Parathyroid adenoma (tissue), 2 donors: ENCODE results near the gene PRKCA.
"Not testable (repeated sequence)": the region's sequence is repeated elsewhere in the genome, so short reads cannot be mapped to it uniquely, and the experiment has no call there.

Experiments used
- H2AFZ ChIP-seq: fragments of 300-600 bp; sonication (generic); one replicate; pipeline ENCODE4 v1.7.0; 2017; ENCODE audit warnings: antibody characterized with exemption, mild to moderate bottlenecking
- H3K27ac ChIP-seq: fragments of 300-600 bp; sonication (generic); one replicate; pipeline ENCODE4 v1.7.0; 2017
- H3K27me3 ChIP-seq: fragments of 300-600 bp; sonication (generic); one replicate; pipeline ENCODE4 v1.7.0; 2017; ENCODE audit warnings: low read length; ENCODE audit not compliant: control insufficient read depth, insufficient read depth
- H3K36me3 ChIP-seq: fragments of 300-600 bp; sonication (generic); one replicate; pipeline ENCODE4 v1.7.0; 2017; ENCODE audit warnings: low read length; ENCODE audit not compliant: control insufficient read depth, insufficient read depth
- H3K4me1 ChIP-seq: fragments of 300-600 bp; sonication (generic); one replicate; pipeline ENCODE4 v1.7.0; 2017; ENCODE audit warnings: control low read depth
- H3K4me2 ChIP-seq: fragments of 300-600 bp; sonication (generic); one replicate; pipeline ENCODE4 v1.7.0; 2017; ENCODE audit warnings: low read length
- H3K4me3 ChIP-seq: fragments of 300-600 bp; sonication (generic); one replicate; pipeline ENCODE4 v1.7.0; 2017; ENCODE audit warnings: low read depth, low read length
- H3K79me2 ChIP-seq: fragments of 300-600 bp; sonication (generic); one replicate; pipeline ENCODE4 v1.7.0; 2017; ENCODE audit warnings: control low read depth
- H3K9ac ChIP-seq: fragments of 300-600 bp; sonication (generic); one replicate; pipeline ENCODE4 v1.7.0; 2017; ENCODE audit warnings: mild to moderate bottlenecking
- H3K9me3 ChIP-seq: fragments of 300-600 bp; sonication (generic); one replicate; pipeline ENCODE4 v1.7.0; 2017; ENCODE audit warnings: low read length; ENCODE audit not compliant: control insufficient read depth
- TF ChIP-seq, protein P1 (sequence below): fragments of 300-600 bp; sonication (generic); IDR thresholded peaks from one replicate; pipeline ENCODE4 v1.7.0; 2017; ENCODE audit warnings: antibody characterized with exemption, mild to moderate bottlenecking
- donor health status: primary hyperparathyroidism.

PRKCA gene

DNA sequence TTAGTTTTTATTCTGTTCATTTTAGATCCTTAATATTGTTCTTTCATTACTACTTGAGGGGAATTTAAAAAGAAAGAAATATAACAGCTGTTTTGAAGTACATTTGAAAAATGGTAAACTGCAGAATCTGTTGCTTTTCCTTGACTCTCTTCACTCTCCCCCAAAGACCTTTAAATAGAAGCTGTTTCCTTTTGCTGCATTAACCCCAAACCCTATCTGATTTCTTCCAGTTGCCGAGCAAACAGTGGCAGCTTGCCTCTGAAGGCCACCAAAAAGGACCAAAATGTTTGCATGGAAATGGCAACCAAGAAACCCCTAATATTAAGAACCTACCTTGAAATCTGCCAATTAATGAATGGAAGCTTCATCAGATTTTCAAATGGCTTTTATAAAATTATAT, 37.1 kb downstream of the PRKCA start:
- Histone ChIP-seq H3K79me2 (no peaks in the 10 kb centered on the region), H3K27ac (no peak overlapping the region), H3K9me3 (no peaks in the 10 kb centered on the region), H3K9ac (no peak overlapping the region), H3K4me2 (no peak overlapping the region), H3K4me3 (no peak overlapping the region), H3K36me3 (no peaks in the 10 kb centered on the region), H3K27me3 (no peaks in the 10 kb centered on the region), H2AFZ (no peak overlapping the region), H3K4me1 (no peaks in the 10 kb centered on the region)
- TF ChIP-seq, protein P1, sequence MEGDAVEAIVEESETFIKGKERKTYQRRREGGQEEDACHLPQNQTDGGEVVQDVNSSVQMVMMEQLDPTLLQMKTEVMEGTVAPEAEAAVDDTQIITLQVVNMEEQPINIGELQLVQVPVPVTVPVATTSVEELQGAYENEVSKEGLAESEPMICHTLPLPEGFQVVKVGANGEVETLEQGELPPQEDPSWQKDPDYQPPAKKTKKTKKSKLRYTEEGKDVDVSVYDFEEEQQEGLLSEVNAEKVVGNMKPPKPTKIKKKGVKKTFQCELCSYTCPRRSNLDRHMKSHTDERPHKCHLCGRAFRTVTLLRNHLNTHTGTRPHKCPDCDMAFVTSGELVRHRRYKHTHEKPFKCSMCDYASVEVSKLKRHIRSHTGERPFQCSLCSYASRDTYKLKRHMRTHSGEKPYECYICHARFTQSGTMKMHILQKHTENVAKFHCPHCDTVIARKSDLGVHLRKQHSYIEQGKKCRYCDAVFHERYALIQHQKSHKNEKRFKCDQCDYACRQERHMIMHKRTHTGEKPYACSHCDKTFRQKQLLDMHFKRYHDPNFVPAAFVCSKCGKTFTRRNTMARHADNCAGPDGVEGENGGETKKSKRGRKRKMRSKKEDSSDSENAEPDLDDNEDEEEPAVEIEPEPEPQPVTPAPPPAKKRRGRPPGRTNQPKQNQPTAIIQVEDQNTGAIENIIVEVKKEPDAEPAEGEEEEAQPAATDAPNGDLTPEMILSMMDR = no peak

DNA sequence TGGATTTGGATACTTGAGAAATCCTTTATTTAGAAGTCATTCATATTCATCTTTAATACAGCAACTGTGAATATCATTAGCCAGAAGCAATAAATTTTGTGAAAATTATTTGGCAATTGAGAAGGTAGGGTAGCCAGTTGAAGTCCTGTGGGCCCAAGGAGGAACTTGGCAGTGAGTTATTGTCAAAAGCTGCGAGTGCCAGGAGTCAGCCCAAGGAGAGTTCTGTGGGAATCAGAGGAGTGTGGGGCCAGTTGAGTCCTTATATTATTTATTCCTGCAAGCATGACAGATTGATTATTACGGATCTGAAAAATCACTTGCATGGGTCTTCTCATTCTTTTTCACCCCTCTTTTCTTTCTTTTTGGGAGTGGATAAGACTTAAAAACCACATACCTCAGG, 38.3 kb downstream of the PRKCA start:
- H3K79me2 ChIP-seq = no peaks in the 10 kb centered on the region
- H3K27me3 ChIP-seq = no peaks in the 10 kb centered on the region
- H3K9ac ChIP-seq = no peak overlapping the region
- H3K9me3 ChIP-seq = no peaks in the 10 kb centered on the region
- no peak overlapping the region for H3K4me3 ChIP-seq
- H3K4me1 ChIP-seq = no peaks in the 10 kb centered on the region
- no peaks in the 10 kb centered on the region for H3K36me3 ChIP-seq
- no peak overlapping the region for H3K27ac ChIP-seq
- no peak overlapping the region for H3K4me2 ChIP-seq
- TF ChIP-seq, protein P1 = no peak
- H2AFZ ChIP-seq = no peak overlapping the region

DNA sequence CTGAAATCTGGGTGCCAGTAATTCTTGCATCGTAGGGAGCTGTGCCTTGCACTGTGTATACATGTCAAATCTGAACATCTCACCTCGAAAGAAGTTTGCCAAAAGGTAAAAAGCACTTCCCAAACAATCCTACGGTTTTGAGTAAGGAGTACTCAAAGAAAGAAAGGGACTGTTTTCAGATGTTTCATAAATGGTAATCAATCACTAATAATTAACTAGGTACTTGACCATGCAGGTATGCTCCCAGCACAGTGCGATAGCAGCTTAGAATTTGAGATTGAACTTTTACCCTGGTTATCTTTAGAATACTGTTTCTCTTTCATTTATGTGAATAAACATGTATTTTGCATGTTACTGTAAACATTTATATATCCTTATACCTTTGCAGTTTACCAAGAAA, 39.0 kb downstream of the PRKCA start:
- H3K79me2 ChIP-seq = no peaks in the 10 kb centered on the region
- H3K27me3 ChIP-seq = no peaks in the 10 kb centered on the region
- H2AFZ ChIP-seq = no peak overlapping the region
- TF ChIP-seq, protein P1 = no peak
- H3K27ac ChIP-seq = no peak overlapping the region
- no peaks in the 10 kb centered on the region for H3K36me3 ChIP-seq
- no peaks in the 10 kb centered on the region for H3K4me1 ChIP-seq
- H3K9ac ChIP-seq = no peak overlapping the region
- no peak overlapping the region for H3K4me2 ChIP-seq
- H3K9me3 ChIP-seq = no peaks in the 10 kb centered on the region
- no peak overlapping the region for H3K4me3 ChIP-seq

DNA sequence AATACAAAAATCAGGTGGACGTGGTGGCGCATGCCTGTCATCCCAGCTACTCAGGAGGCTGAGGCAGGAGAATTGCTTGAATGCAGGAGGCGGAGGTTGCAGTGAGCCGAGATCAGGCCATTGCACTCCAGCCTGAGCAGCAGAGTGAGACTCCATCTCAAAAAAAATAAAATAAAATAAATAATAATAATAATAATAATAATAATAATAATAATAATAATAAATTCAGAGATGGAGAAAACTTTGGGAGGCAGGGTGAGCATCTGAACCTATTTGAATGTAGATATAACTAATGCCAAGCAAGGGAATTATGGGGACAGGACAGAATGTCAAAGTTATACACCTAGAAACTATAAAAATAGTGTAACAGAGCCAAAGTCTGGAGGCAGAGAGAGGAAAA, 39.9 kb downstream of the PRKCA start:
- H3K4me1 ChIP-seq, H3K79me2 ChIP-seq: not testable (repeated sequence)

DNA sequence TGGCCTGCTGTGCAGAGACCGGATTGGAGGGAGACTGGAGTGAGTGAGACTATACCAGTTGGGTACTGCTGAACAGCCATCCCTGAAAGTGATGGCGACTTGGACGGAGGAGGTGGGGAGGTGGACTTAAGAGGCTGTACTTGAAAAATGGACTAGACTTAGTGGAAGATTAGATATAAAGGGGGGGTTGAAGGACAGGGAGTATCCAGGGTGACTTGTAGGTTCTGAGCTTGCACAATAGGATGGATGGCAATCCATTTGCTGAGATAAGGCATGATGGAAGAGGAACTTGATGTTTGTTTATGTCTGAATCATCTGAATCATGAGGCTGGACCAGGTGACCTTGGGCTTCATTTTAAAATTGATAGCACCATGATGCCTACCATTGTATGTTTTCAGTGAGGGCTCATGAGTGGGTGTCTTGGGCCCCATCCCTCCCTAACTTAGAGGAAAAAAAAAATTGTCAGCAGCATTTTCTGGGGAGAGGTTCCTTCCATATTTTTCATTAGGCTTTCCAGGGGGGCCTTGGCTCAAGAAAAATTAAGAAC, 41.2 kb downstream of the PRKCA start:
- no peak overlapping the region for H3K4me2 ChIP-seq
- H3K9ac ChIP-seq = no peak overlapping the region
- no peak overlapping the region for H3K27ac ChIP-seq
- H3K4me1 ChIP-seq = no peaks in the 10 kb centered on the region
- no peaks in the 10 kb centered on the region for H3K27me3 ChIP-seq
- TF ChIP-seq, protein P1 = no peak
- H3K9me3 ChIP-seq = no peaks in the 10 kb centered on the region
- H2AFZ ChIP-seq = no peak overlapping the region
- H3K79me2 ChIP-seq = no peaks in the 10 kb centered on the region
- H3K36me3 ChIP-seq = no peaks in the 10 kb centered on the region
- H3K4me3 ChIP-seq = no peak overlapping the region

More for the DNA sequence above, 39.9 kb downstream of the PRKCA start:
- H3K9me3 ChIP-seq, H3K27me3 ChIP-seq, H2AFZ ChIP-seq, H3K4me3 ChIP-seq, H3K36me3 ChIP-seq, H3K9ac ChIP-seq, H3K4me2 ChIP-seq, H3K27ac ChIP-seq: not testable (repeated sequence)
